A673 (cell line): ENCODE measurements around the gene DPF3. TPM values are rescaled to one million over a fixed set of nuclear protein-coding genes. Genes with fewer than 3 reads are reported as not detected.

Experiments used
- BruUV-seq: library from RNA; stranded (reverse); fragments of 400-500 nt; replicated peaks from 2 replicates; lab custom pipeline; 2021; lab: Mats Ljungman, UMichigan
- CTCF ChIA-PET: fragments of 300-600 bp; sonication (Branson Sonifier 250); formaldehyde crosslinking; loops from one replicate; lab custom pipeline; 2022; ENCODE audit warnings: antibody characterized with exemption; lab: Charles Lee
- POLR2A ChIA-PET: fragments of 300-600 bp; sonication (Branson Sonifier 250); formaldehyde crosslinking; loops from one replicate; lab custom pipeline; 2022; ENCODE audit warnings: antibody characterized with exemption; ENCODE audit not compliant: low non-redundant PET; lab: Charles Lee
- DNase-seq: peaks from one replicate; pipeline ENCODE4 v3.0.0-alpha.2; 2015; ENCODE audit warnings: low spot score
- H3K27ac ChIP-seq: fragments of 200-600 bp; sonication (generic); 2 replicates; pipeline ENCODE4 v1.5.1; 2016; ENCODE audit warnings: mixed run types, low read depth, mild to moderate bottlenecking, mixed read lengths, antibody characterized with exemption, low read length; ENCODE audit not compliant: poor library complexity, severe bottlenecking
- H3K27me3 ChIP-seq: fragments of 200-600 bp; sonication (generic); replicated peaks from 2 replicates; pipeline ENCODE4 v1.6.1; 2017; ENCODE audit warnings: mixed run types, low read depth, mild to moderate bottlenecking, mixed read lengths, antibody characterized with exemption, low read length; ENCODE audit not compliant: insufficient read depth, poor library complexity
- H3K36me3 ChIP-seq: fragments of 200-600 bp; sonication (generic); 2 replicates; pipeline ENCODE4 v1.6.1; 2016; ENCODE audit warnings: mixed run types, mild to moderate bottlenecking, mixed read lengths, antibody characterized with exemption, low read length; ENCODE audit not compliant: insufficient read depth, poor library complexity, severe bottlenecking
- H3K4me1 ChIP-seq: fragments of 200-600 bp; sonication (generic); 2 replicates; pipeline ENCODE4 v1.6.1; 2017; ENCODE audit warnings: mixed run types, mild to moderate bottlenecking, mixed read lengths, antibody characterized with exemption, low read length; ENCODE audit not compliant: insufficient read depth, poor library complexity, severe bottlenecking
- H3K4me3 ChIP-seq: fragments of 200-600 bp; sonication (generic); 2 replicates; pipeline ENCODE4 v1.5.1; 2016; ENCODE audit warnings: low read depth, mixed run types, mild to moderate bottlenecking, mixed read lengths, low read length; ENCODE audit not compliant: poor library complexity, severe bottlenecking
- H3K9me3 ChIP-seq: fragments of 200-600 bp; sonication (generic); 2 replicates; pipeline ENCODE4 v1.6.1; 2016; ENCODE audit warnings: mixed run types, low read depth, mild to moderate bottlenecking, mixed read lengths, antibody characterized with exemption, low read length; ENCODE audit not compliant: poor library complexity, severe bottlenecking
- EZH2 ChIP-seq: fragments of 200-600 bp; sonication (generic); IDR thresholded peaks from 2 replicates; pipeline ENCODE4 v1.6.1; 2017; ENCODE audit warnings: borderline replicate concordance, low read depth, mild to moderate bottlenecking, mixed read lengths, antibody characterized with exemption, low read length; ENCODE audit not compliant: poor library complexity, severe bottlenecking
- intact Hi-C: fragments of 100-400 bp; cut with micrococcal nuclease; formaldehyde crosslinking; loops from one replicate; pipeline ENCODE4 v1.10.0; 2022; ENCODE audit not compliant: unreplicated experiment
- total RNA-seq: library from RNA; stranded (reverse); gene quantifications from 2 replicates; pipeline ENCODE4 v1.2.3, GENCODE V29; 2021
- TF ChIP-seq, protein P1 (sequence below): fragments of 300-800, 200-600 bp; sonication (generic); conservative IDR thresholded peaks from 2 replicates; pipeline ENCODE4 v1.5.1; 2017; ENCODE audit warnings: low read depth, mild to moderate bottlenecking, antibody characterized with exemption, low read length, moderate library complexity, mixed read lengths

Gene DPF3
- total RNA-seq, 1 experiment from 2014 or later = 15.7 TPM

DNA sequence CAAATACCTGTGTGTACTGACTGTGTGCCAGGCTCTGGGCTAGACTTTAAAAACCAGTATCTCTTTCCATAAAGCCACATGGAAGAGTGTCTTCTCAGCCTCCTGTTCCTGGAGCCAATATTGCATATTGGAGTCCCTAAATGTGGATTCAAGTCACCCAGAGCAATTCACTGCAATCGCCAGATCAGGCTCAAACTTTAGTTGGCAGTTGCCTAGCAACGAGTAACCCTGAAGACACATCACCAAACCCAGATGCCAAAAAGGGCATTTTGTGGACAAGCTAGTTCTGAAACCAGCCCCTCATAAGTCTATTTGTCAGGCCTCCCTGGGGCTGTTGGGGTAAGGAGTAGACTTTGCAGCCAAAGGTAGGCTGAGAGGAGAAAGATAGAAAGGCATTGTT, 13.7 kb downstream of the DPF3 start:
- TF ChIP-seq, protein P1, sequence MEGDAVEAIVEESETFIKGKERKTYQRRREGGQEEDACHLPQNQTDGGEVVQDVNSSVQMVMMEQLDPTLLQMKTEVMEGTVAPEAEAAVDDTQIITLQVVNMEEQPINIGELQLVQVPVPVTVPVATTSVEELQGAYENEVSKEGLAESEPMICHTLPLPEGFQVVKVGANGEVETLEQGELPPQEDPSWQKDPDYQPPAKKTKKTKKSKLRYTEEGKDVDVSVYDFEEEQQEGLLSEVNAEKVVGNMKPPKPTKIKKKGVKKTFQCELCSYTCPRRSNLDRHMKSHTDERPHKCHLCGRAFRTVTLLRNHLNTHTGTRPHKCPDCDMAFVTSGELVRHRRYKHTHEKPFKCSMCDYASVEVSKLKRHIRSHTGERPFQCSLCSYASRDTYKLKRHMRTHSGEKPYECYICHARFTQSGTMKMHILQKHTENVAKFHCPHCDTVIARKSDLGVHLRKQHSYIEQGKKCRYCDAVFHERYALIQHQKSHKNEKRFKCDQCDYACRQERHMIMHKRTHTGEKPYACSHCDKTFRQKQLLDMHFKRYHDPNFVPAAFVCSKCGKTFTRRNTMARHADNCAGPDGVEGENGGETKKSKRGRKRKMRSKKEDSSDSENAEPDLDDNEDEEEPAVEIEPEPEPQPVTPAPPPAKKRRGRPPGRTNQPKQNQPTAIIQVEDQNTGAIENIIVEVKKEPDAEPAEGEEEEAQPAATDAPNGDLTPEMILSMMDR = no peak
- no peak for TF ChIP-seq EZH2
- Histone ChIP-seq H3K4me3 (no peak overlapping the region), H3K27ac (no peak overlapping the region), H3K27me3 (no peaks in the 10 kb centered on the region), H3K9me3 (no peaks in the 10 kb centered on the region), H3K4me1 (peaks cover 3% of the 10 kb centered on the region), H3K36me3 (no peaks in the 10 kb centered on the region)
- no peak for DNase-seq
- ChIA-PET POLR2A (no interaction called here), CTCF (no interaction called here)
- intact Hi-C loops = no loop called here
- no TSS peak for BruUV-seq

DNA sequence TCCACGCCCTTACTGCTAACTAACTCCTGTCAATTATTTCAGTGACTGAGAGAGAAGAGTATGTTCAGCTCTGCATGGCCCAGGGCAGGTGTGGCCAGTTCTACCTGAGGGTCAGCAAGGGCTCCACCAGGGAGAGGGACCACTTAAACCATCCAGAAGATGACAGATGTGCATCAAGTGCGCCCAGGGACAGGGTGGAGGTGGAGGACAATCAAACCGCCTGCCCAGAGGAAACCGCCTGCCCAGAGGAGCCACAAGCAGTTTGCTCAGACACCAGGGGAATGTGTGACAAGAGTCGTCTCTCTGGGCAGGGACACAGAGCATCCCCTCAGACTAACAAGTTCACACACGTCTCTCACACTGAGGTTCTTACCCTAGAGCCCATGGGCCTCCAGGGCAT, 14.5 kb downstream of the DPF3 start:
- Histone ChIP-seq H3K4me3 (no peak overlapping the region), H3K9me3 (no peaks in the 10 kb centered on the region), H3K36me3 (no peaks in the 10 kb centered on the region), H3K27me3 (no peaks in the 10 kb centered on the region), H3K27ac (no peak overlapping the region), H3K4me1 (peaks cover 3% of the 10 kb centered on the region)
- intact Hi-C loops = no loop called here
- ChIA-PET POLR2A (no interaction called here), CTCF (no interaction called here)
- TF ChIP-seq, protein P1 = no peak
- TF ChIP-seq EZH2 = no peak
- DNase-seq = no peak
- no TSS peak for BruUV-seq

DNA sequence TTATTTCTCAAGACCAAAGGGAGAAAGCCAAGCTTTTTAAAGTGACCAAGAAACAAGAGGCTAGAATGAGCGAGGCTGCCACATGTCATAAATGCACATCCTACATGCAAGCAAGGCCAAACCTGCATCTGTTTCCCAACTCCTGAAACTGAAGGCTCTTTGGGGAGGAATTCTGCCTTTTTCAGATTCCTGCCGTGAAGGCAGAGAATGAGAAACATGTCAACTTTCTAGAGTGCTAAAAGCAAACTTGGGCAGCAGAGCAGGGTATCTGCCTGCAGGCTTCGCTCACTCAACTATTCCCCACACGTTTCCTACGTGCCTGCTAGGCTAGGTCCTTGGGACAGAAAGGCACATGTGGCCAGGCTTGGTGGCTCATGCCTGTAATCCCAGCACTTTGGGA, 15.2 kb downstream of the DPF3 start:
- intact Hi-C loops = no loop called here
- H3K36me3 ChIP-seq = no peaks in the 10 kb centered on the region
- H3K27me3 ChIP-seq = no peaks in the 10 kb centered on the region
- POLR2A ChIA-PET = no interaction called here
- no peak overlapping the region for H3K4me3 ChIP-seq
- no peak overlapping the region for H3K27ac ChIP-seq
- CTCF ChIA-PET = no interaction called here
- no peak for DNase-seq
- peaks cover 3% of the 10 kb centered on the region for H3K4me1 ChIP-seq
- H3K9me3 ChIP-seq = no peaks in the 10 kb centered on the region
- TF ChIP-seq, protein P1 = no peak
- no TSS peak for BruUV-seq
